Dedifferentiated amniotic fluid mesenchymal stem cell (primary cell): ENCODE data around the gene FAM136A.
"Not testable (repeated sequence)": the region's sequence is repeated elsewhere in the genome, so short reads cannot be mapped to it uniquely, and the experiment has no call there.

Experiments
- DNase-seq: peaks from one replicate; pipeline ENCODE4 v3.0.0-alpha.2; 2016; ENCODE audit errors: extremely low spot score

The FAM136A gene

DNA sequence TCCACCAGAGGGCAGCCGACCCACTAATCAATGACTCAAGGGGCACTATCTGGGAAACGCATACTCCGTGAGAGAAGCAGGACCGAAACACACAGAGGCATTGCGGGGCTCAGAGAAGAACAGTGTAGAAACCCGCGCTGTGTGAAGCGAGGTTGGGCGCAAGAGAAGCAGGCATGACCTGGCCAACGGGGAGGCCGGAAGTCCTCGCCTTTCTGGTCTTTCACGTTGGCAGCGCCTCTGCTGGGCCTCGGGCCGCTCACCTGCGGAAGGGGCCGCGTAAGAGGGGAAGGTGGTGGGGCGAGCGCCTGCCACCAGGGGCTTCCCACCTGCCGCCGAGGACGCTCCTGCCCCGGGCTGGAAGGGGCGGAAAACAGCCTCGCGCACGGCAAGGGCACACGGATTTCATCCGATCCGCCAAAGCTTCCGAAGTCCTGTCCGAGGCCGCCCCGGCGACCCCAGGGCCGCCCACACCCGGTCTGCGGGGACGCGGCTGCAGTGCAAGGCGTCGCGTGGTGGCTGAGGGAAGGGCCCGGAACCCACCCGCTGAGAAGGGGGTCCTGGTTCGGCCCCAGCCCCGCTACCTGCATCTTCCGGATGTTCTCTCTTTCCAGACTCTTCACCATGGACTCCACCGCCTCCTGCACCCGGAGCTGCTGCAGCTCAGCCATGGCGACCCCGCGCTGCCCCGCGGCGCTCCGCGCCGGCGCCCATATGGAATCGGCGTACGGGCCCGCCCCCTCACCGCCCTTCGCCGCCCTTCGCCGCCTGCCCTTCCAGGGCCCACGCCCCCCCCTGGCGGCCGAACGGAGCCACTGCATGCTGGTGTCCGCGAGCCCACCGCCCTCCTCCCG is at the start of gene FAM136A:
Gene FAM136A (minus strand): TSS at position 724 of the 851 bp plus-strand sequence. CDS start 56 bp downstream, at position 668.
- DNase-seq, result peak; percentile 80

DNA sequence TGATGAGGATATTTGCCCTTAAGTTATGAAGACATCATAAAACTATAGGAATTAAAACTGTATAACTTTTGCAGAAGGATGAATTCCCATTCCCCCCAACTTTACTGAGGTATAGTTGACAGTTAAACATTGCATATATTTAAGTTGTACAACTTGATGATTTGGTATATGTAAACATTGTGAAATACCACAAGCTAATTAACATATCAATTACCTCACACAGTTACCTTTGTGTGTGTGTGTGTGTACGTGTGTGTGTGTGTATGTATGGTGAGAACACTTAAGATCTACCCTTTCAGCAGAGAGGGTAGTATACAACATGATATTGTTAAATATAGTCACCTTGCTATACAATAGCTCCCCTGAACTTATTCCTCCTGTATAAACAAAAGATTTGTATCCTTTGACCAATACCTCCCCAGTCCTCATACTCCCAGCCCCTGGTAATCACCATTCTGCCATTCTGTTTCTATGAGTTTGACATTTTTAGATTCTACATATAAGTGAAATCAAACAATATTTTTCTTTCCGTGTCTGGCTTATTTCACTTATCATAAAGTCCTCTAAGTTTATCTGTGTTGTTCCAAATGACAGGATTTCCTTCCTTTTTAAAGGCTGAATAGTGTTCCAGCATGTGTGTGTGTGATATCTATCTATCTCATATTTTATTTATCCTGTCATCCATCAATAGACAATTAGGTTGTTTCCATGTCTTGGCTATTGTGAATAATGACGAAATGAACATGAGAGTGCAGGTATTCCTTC is 48.2 kb upstream of the FAM136A start:
- no peak for DNase-seq

DNA sequence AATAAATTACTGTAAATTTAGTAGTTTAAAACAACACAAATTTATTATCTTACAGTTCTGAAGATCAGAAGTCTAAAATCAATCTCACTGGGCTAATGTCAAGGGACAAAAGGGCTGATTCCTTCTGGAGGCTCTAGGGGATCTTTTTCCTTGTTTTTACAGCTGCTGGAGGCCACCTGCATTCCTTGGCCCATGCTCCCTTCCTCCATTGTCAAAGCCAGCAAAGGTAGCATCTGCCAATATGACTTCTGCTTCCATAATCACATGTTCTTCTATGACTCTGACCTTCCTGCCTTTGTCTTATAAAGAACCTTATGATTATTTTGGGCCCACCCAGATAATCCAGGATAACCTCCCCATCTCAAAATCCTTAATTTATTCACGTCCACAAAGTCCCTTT is 46.0 kb upstream of the FAM136A start:
- DNase-seq, result no peak

GRCh38 chr2:70344195-70344594 is 42.3 kb upstream of the FAM136A start:
- DNase-seq, result no peak

GRCh38 chr2:70341477-70341765 is 39.6 kb upstream of the FAM136A start:
- DNase-seq, result no peak

GRCh38 chr2:70340761-70341476 is 39.1 kb upstream of the FAM136A start:
- DNase-seq, result peak; percentile 15

- DNase-seq, result no peak
Observed at GRCh38 chr2:70340075-70340474, 38.2 kb upstream of the FAM136A start.

GRCh38 chr2:70336552-70336951 is 34.7 kb upstream of the FAM136A start:
- DNase-seq, result no peak

GRCh38 chr2:70331012-70331411 is 29.1 kb upstream of the FAM136A start:
- DNase-seq, result no peak

- DNase-seq, result no peak
Observed at GRCh38 chr2:70330476-70330875, 28.6 kb upstream of the FAM136A start.

- DNase-seq, result no peak
Observed at GRCh38 chr2:70328921-70329561, 27.2 kb upstream of the FAM136A start.

DNA sequence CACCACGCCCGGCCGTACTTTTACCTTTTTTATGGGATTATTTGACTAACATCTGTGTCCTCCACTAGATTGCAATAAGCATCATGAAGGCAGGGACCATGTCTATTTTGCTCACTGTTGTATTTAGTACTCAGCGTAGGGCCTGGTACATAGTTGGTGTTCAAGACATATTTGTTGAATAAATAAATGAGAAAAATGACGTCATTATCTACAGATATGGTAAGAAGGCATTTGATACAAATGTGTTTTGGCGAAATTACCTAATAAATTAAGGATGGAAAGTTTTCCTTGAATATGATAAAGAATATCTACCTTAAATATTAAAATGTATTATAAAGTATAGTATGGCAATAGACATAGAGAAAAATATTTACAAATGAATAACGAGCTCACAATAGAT is 24.0 kb upstream of the FAM136A start:
- DNase-seq, result no peak

- DNase-seq, result no peak
Observed at GRCh38 chr2:70322518-70322917, 20.7 kb upstream of the FAM136A start.

GRCh38 chr2:70321370-70321769 is 19.5 kb upstream of the FAM136A start:
- no peak for DNase-seq

DNA sequence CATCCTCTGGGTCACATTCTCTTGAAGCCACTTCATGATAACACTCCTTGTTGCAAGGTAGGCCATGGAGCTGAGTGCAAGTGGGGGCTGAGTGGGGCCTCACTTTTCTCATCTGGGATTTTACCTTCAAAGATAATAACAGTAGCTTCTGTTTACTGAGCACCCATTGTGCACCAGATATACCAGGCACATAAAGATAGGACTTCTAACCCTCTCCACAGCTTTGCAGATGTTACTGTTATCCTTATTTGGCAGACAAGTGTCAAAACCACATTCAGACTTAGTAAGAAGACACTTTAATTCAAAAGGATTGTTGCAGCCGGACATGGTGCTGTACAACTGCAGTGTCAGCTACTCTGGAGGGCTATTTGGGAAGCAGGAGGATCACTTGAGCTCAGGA is 12.8 kb upstream of the FAM136A start:
- DNase-seq, result no peak

DNA sequence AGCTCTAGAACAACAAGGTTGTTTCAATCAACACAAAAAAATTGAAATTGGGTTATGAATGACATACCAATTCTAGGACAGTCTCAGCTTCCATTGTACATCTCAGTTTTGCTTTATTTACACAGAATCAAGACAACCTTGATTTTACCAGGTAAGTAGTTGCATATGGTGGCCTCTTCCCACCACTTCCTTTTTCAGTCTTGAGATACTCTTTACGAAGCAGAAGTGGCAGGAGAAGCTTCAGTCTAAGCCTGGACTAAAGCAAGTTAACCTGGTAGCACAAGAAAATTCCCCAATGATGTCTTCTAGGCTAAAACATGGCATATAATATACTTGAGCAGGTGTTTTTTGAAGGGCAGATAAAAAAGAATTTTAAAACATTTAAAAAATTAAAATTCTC is 10.7 kb upstream of the FAM136A start:
- no peak for DNase-seq

- no peak for DNase-seq
Observed at GRCh38 chr2:70310899-70311298, 9.0 kb upstream of the FAM136A start.

DNA sequence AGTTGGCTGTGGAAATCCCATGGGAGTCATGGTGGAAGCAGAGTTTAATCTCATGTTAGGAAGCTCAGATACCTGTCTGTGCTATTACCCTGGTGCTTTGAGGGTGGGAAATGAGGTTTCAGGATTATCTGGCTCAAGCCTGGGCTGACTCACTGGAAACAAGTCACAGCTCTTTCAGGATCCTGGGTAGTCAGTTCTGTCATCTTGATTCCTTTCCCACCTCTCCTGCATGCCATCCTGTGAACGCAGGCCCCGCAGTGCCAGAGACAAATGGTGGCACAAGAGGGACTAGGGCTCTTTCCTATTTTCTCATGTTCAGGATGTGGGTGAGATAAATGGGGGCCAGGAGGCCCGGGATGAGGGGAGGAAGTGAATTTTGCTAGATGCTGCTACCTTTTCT is 3.7 kb upstream of the FAM136A start:
- DNase-seq, result no peak

- no peak for DNase-seq
Observed at GRCh38 chr2:70304498-70304897, 2.6 kb upstream of the FAM136A start.

DNA sequence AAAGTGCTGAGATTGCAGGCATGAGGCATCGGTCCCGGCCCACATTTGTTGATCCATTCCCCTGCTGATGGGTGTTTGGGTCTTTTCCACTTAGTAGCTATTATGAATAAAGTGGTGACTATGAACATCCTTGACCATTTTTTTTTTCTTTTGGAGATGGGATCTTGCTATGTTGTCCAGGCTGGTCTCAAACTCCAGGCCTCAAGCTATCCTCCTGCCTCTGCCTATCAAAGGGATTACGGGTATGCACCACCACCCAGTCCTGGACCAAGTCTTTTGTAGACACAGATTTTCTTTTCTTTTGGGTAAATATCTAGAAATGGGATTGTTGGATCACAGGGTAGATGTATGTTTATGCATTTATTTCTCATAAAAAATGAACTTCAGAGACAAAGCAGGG is 1.3 kb upstream of the FAM136A start:
- DNase-seq, result no peak

- not testable (repeated sequence) for DNase-seq
Observed at GRCh38 chr2:70302195-70302546, 304 bp upstream of the FAM136A start.

DNA sequence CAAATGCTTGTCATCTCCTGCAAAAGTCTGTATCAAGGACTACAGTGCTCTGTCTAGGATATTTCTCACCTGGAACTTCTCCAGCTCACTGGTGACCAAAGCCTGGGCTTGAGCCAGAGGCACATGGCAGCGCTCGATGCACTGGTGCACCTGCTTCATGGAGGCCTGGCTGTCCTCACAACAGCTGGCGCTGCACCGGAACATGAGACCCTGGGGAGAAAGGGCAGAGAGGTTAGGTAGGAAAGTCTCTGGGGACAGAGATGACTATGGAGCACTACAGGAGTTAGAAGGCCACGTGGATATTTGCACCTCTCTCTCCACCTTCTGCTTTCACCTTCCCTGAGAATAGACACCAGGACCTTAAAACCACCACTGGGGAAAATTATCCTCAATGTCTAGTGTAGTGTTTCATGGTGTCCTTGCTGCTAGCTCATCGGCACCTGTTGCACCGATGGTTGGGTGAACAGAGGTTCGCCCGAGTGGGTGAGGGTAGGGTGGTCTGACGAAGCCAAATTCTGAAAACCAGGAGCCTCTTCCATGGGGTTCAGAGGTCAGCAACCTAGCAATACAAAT is 1.0 kb downstream of the FAM136A start:
- no peak for DNase-seq
